Astrocyte of the spinal cord (primary cell): Measurements from ENCODE around the gene SFTPD.

Experiments used
- DNase-seq: peaks from one replicate; pipeline ENCODE4 v3.0.0; 2011; ENCODE audit warnings: low read depth, low spot score
- H3K4me3 ChIP-seq: 2 replicates; pipeline ENCODE4 v1.5.1; 2011; ENCODE audit warnings: low read depth, mild to moderate bottlenecking, low read length, moderate library complexity
- in situ Hi-C: cut with HindIII; loops from 2 replicates; pipeline ENCODE4 v1.10.0; 2017; ENCODE audit warnings: low sequenced_read_pairs
- TF ChIP-seq, protein P1 (sequence below): IDR thresholded peaks from 2 replicates; pipeline ENCODE4 v1.5.1; 2012; ENCODE audit warnings: low read depth, mild to moderate bottlenecking, low read length, inconsistent platforms

Gene SFTPD

DNA sequence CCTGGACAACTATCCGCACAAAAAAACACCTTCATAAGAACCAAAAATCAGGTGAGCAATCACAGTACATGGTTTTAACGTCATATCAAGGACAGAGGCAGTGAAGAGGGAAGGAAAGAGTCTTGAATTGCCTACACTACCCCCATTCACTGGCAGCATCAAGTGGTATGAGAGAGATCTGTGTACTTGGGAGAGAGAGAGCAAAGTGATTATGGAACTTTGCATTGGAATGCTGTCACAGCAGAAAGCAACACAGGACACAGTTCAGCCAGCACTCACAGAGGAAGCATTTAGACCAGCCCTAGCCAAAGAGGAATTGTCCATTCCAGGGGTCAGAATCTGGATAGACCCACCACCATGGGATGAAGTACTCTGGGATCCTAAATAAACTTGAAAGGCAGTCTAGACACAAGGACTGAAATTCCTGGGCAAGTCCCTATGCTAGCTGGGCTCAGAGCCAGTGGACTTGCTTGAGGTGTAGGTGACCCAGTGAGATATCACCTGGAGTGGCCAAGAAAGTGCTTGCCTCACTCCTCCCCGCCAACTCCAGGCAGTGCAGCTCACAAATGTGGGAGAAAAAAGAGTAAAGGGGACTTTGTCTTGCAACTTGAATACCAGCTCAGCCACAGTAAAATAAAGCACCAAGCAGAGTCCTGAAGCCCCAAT, 30.5 kb upstream of the SFTPD start:
- DNase-seq = no peak
- TF ChIP-seq, protein P1, sequence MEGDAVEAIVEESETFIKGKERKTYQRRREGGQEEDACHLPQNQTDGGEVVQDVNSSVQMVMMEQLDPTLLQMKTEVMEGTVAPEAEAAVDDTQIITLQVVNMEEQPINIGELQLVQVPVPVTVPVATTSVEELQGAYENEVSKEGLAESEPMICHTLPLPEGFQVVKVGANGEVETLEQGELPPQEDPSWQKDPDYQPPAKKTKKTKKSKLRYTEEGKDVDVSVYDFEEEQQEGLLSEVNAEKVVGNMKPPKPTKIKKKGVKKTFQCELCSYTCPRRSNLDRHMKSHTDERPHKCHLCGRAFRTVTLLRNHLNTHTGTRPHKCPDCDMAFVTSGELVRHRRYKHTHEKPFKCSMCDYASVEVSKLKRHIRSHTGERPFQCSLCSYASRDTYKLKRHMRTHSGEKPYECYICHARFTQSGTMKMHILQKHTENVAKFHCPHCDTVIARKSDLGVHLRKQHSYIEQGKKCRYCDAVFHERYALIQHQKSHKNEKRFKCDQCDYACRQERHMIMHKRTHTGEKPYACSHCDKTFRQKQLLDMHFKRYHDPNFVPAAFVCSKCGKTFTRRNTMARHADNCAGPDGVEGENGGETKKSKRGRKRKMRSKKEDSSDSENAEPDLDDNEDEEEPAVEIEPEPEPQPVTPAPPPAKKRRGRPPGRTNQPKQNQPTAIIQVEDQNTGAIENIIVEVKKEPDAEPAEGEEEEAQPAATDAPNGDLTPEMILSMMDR = no peak
- in situ Hi-C loops = no loop called here
- H3K4me3 ChIP-seq = no peak overlapping the region

DNA sequence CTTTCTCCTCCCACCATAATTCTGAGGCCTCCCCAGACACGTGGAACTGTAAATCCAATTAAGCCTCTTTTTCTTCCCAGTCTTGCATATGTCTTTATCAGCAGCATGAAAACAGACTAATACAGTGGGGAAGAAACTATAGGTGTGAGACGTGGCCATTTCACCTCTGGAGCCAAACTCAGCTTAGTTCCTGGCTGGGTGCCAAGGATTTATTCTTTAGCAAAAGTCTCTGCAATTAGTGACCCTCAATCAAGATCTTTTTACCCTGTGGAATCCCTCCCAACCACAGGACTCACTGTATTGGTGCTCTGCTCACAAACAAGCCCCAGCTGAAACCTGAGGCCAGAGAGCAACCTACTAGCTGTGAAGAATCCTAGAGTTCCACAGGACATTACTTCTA, 28.1 kb upstream of the SFTPD start:
- in situ Hi-C loops = no loop called here
- no peak for DNase-seq
- H3K4me3 ChIP-seq = no peak overlapping the region
- TF ChIP-seq, protein P1 = no peak

- in situ Hi-C loops = no loop called here
- no peak overlapping the region for H3K4me3 ChIP-seq
- TF ChIP-seq, protein P1 = no peak
- no peak for DNase-seq
These were observed 21.2 kb upstream of the SFTPD start for GRCh38 chr10:79970062-79970461.

DNA sequence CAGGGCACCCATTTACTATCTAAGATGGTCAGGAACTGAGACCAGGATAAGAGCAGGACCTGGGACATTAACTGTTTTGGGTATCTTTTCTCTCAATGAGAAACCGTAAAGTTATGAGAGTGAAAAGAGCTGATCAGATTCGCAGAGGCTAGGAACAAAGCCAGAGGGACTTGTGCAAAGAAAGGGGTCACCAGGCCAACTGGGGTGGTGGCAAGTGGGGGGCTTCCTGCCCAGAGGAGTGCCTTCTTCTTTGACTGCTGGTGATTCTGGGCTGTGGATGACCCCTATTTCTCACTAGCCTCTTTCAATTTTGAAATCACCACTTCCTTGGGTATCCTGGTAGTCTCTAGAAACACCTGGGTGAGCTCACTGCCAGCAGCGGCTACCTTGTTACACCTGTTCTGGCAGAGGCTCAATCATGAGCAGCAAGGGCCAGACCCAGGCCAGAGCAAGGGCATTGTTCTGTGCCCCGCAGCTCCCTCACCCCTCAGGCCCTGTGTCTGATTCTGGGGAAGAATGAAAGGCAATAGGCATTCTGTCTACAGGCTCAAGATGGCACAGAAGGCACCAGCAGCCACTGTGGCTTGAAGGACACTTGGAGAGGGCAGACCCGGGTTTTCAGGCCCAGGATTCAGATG, 999 bp downstream of the SFTPD start:
- TF ChIP-seq, protein P1 = no peak
- H3K4me3 ChIP-seq = no peak overlapping the region
- DNase-seq = no peak
- in situ Hi-C loops = no loop called here

DNA sequence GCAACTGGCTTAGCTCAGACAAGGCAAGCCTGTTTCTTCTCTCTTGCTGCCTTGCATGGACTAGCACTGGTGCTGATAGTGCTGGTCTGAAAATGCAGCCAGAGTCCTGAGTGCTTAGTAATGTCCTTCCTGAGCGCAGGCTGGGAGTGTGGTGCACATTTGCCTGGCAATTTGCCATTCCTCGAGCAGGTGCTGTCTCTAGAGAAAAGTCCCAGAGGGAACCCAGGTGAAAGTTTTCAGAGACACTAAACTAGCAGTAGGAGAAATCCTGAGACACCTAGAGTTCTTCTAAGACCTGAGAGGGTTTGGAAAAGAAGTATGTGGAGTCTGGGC, 1.9 kb downstream of the SFTPD start:
- DNase-seq = no peak
- no peak overlapping the region for H3K4me3 ChIP-seq
- TF ChIP-seq, protein P1 = no peak
- in situ Hi-C loops = no loop called here

DNA sequence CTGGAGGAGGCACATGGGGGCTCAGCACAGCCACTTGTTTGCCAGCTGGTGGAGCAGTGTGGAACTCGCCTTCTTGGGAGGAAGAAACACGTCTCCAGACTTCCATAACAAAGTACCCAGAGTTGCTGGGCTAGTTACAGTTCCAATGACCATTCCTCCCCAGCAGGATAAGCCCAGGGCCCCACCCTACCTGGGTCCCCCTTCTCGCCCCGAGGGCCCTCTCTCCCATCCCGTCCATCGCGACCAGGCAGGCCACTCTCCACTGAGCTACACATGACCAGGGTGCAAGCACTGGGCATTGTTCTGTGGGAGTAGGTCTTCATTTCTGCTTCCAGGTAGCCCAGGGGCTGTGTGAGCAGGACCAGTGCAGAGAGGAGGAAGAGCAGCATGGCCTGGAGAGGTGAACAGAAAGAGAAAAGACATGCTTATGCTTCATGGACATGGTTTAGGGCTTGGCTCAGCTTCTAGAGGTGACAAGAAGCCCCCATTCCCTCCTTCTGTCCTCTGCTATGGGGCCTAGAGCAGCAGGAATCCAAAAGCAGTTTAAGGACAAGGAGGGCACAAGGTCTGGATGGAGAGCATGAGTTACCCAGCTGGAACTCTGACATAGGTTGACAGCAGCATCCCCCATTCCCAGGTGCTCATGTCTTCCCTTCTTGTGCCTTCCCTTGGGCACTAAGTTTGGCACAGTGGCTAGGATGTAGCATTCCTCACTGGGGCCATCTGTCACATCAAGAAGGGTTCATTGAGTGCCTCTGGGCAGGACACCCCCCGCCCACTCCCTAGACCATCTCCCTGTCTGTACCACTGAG, 2.4 kb downstream of the SFTPD start:
- no peak overlapping the region for H3K4me3 ChIP-seq
- TF ChIP-seq, protein P1 = no peak
- in situ Hi-C loops = no loop called here
- no peak for DNase-seq
